ENCODE data around the gene UFC1. TPM values are rescaled to one million over a fixed set of nuclear protein-coding genes. Genes with fewer than 3 reads are reported as not detected.

Gene UFC1
- total and polyA plus RNA-seq, 2 donors (not counting 3 experiments of a cell fraction or from before 2014, with no cell fraction given): 102 to 149 TPM

DNA sequence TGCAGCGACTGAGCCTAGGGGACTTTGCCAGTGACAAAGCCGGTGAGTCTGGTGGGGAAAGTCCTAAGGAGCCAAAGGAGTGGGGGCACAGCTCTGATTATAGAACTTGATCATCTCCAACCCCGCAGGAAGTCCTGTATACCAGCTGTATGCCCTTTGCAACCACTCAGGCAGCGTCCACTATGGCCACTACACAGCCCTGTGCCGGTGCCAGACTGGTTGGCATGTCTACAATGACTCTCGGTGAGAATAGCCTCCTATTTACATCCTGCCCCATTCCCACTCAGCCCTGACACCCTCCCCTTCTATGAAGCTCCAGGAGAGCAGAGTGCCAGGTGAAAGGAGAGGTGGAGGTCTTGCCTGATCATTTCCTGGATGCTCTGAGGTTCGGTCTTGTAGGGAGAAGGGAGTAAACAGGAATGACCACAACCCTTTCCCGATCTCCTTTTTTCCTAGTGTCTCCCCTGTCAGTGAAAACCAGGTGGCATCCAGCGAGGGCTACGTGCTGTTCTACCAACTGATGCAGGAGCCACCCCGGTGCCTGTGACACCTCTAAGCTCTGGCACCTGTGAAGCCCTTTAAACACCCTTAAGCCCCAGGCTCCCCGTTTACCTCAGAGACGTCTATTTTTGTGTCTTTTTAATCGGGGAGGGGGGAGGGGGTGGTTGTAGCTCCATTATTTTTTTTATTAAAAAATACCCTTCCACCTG lies 11.3 kb downstream of the UFC1 start:
- FAIRE-seq (no peak), DNase-seq (ENCODE audit: low read depth, low spot score) (no peak)
- H3K4me1 ChIP-seq (ENCODE audit: control insufficient read depth, extremely low read depth, insufficient read depth, low read length): peaks cover 21% of the 10 kb centered on the region
- no peaks in the 10 kb centered on the region for H3K9me1 ChIP-seq (replicated peaks; ENCODE audit: control insufficient read depth, extremely low read depth, insufficient read depth, low read length)
- peak overlapping the region; percentile 74 for H3K27ac ChIP-seq (ENCODE audit: insufficient read depth, low read depth, low read length)
- peak overlapping the region; percentile 75 for H3K4me2 ChIP-seq (ENCODE audit: insufficient read depth, low read length)
- TF ChIP-seq MYC (IDR thresholded peaks at IDR 0.05; ENCODE audit: low read depth, low read length) (no peak), POLR2A (IDR thresholded peaks at IDR 0.05; ENCODE audit: low read depth, low read length) (no peak), EZH2 (IDR thresholded peaks at IDR 0.05; ENCODE audit: borderline replicate concordance, low read depth, low read length, severe bottlenecking) (no peak), JUN (IDR thresholded peaks at IDR 0.05; ENCODE audit: borderline replicate concordance, insufficient read depth, insufficient read length, low read depth) (no peak), FOS (IDR thresholded peaks at IDR 0.05; ENCODE audit: borderline replicate concordance, insufficient read depth, low read length) (no peak), POLR2AphosphoS5 (IDR thresholded peaks at IDR 0.05; ENCODE audit: insufficient read depth, low read depth, low read length) (no peak), GATA2 (IDR thresholded peaks at IDR 0.05; ENCODE audit: insufficient read depth, insufficient read length, low read depth, low read length) (no peak)
- TF ChIP-seq, protein P1, sequence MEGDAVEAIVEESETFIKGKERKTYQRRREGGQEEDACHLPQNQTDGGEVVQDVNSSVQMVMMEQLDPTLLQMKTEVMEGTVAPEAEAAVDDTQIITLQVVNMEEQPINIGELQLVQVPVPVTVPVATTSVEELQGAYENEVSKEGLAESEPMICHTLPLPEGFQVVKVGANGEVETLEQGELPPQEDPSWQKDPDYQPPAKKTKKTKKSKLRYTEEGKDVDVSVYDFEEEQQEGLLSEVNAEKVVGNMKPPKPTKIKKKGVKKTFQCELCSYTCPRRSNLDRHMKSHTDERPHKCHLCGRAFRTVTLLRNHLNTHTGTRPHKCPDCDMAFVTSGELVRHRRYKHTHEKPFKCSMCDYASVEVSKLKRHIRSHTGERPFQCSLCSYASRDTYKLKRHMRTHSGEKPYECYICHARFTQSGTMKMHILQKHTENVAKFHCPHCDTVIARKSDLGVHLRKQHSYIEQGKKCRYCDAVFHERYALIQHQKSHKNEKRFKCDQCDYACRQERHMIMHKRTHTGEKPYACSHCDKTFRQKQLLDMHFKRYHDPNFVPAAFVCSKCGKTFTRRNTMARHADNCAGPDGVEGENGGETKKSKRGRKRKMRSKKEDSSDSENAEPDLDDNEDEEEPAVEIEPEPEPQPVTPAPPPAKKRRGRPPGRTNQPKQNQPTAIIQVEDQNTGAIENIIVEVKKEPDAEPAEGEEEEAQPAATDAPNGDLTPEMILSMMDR (IDR thresholded peaks at IDR 0.05; ENCODE audit: extremely low read depth in 1 of 2, insufficient read depth in 1 of 2, low read depth in 1 of 2, low read length in 2 of 2): no peak
- TF ChIP-seq, protein P2, sequence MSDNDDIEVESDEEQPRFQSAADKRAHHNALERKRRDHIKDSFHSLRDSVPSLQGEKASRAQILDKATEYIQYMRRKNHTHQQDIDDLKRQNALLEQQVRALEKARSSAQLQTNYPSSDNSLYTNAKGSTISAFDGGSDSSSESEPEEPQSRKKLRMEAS (IDR thresholded peaks at IDR 0.05; ENCODE audit: insufficient read depth, insufficient read length): no peak
- no peak overlapping the region for H3K4me3 ChIP-seq (replicated peaks in 1 of 3; ENCODE audit: insufficient read depth in 1 of 3, low read depth in 1 of 3, low read length in 3 of 3)
- no peak overlapping the region for H2AFZ ChIP-seq (ENCODE audit: low read depth, low read length)
- peak overlapping the region; percentile 82 for H3K9ac ChIP-seq (replicated peaks; ENCODE audit: extremely low read depth, insufficient read depth, low read length)
- H3K79me2 ChIP-seq (ENCODE audit: control insufficient read depth, insufficient read depth, low read length): peaks cover 5% of the 10 kb centered on the region
- POLR2A ChIA-PET: interaction anchor here (0.8 to 2.2 kb wide), 5 partner anchors 11 to 217 kb away, joined by 3 to 8 read pairs (median 4); partner anchors contain the start of genes NDUFS2 and TOMM40L
- CTCF ChIA-PET: interaction anchor here (0.7 to 3.1 kb wide), 15 partner anchors 9 to 217 kb away, joined by 3 to 35 read pairs (median 9); partner anchors contain the start of genes ADAMTS4, B4GALT3 and TOMM40L
- dilution Hi-C loops (cut with MboI; ENCODE audit: extremely low pct_ligation_motif_present, low sequenced_read_pairs) (no loop called here), intact Hi-C loops (cut with micrococcal nuclease) (no loop called here)
- no peaks in the 10 kb centered on the region for H4K20me1 ChIP-seq (replicated peaks; ENCODE audit: control insufficient read depth, extremely low read depth, insufficient read depth, low read length)
- no peaks in the 10 kb centered on the region for H3K9me3 ChIP-seq (replicated peaks; ENCODE audit: control insufficient read depth, insufficient read depth, low read length)
- no TSS peak for BruUV-seq (replicated peaks)
- H3K36me3 ChIP-seq (ENCODE audit: control insufficient read depth in 2 of 2, extremely low read depth in 1 of 2, insufficient read depth in 2 of 2, low read length in 2 of 2): peaks cover 0 to 12% of the 10 kb centered on the region in 2 experiments
- no peaks in the 10 kb centered on the region for H3K27me3 ChIP-seq (ENCODE audit: control insufficient read depth in 2 of 2, insufficient read depth in 2 of 2, low read length in 2 of 2)

All from endothelial cell of umbilical vein (primary cell).